HL-60 (cell line): ENCODE measurements around the gene MAGEC1.

Experiments used
- DNase-seq, 2 experiments: peaks; one replicate each; pipeline ENCODE4 v3.0.0-alpha.2; 2010 to 2020; ENCODE audit warnings: low read depth in 1 of 2, low spot score in 1 of 2
- H3K27ac ChIP-seq: fragments of 250-450 bp; sonication (Bioruptor Pico); replicated peaks from 2 replicates; pipeline ENCODE4 v1.5.1; 2020; ENCODE audit warnings: mild to moderate bottlenecking, moderate library complexity
- H3K27me3 ChIP-seq: fragments of 250-450 bp; sonication (Bioruptor Pico); 2 replicates; pipeline ENCODE4 v1.5.1; 2021; ENCODE audit warnings: mild to moderate bottlenecking, moderate library complexity; ENCODE audit not compliant: insufficient read depth, poor library complexity, severe bottlenecking
- H3K4me3 ChIP-seq: replicated peaks from 2 replicates; pipeline ENCODE4 v1.5.1; 2011; ENCODE audit warnings: mild to moderate bottlenecking, control low read depth, low read length; ENCODE audit not compliant: insufficient read depth
- GABPA ChIP-seq: IDR thresholded peaks from 2 replicates; pipeline ENCODE4 v1.6.1; 2012; ENCODE audit warnings: low read depth
- POLR2AphosphoS5 ChIP-seq: IDR thresholded peaks from 2 replicates; pipeline ENCODE4 v1.6.1; 2012; ENCODE audit warnings: low read depth
- SPI1 ChIP-seq: IDR thresholded peaks from 2 replicates; pipeline ENCODE4 v1.6.1; 2012; ENCODE audit warnings: low read depth, mild to moderate bottlenecking, borderline replicate concordance
- TF ChIP-seq, protein P1 (sequence below): IDR thresholded peaks from 2 replicates; pipeline ENCODE4 v1.6.1; 2012; ENCODE audit warnings: low read depth; ENCODE audit not compliant: insufficient replicate concordance
- TF ChIP-seq, protein P2 (sequence below): IDR thresholded peaks from one replicate; pipeline ENCODE4 v1.5.1; 2011; ENCODE audit warnings: low read length, control low read depth, inconsistent platforms; ENCODE audit not compliant: insufficient read depth

Gene MAGEC1

DNA sequence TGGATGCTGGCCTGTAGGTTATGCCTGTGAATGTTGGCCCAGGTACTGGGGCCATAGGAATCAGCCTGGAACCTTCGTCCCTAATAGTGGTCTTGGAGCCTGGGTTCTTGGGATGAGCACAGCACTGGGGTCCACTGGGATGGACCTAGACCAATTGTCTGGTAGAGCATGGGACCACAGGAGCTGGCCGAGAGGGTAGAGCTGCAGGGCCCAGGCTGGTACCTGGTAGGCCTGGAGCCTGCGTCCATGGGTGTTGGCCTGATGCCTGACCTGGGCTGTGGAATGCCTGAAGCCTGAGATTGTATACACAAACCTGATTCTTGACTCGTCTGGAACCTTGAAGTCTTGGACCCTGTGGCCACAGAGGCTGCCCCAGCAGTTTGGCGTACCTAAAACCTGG, 48.9 kb downstream of the MAGEC1 start:
- no peak for TF ChIP-seq GABPA
- TF ChIP-seq, protein P1, sequence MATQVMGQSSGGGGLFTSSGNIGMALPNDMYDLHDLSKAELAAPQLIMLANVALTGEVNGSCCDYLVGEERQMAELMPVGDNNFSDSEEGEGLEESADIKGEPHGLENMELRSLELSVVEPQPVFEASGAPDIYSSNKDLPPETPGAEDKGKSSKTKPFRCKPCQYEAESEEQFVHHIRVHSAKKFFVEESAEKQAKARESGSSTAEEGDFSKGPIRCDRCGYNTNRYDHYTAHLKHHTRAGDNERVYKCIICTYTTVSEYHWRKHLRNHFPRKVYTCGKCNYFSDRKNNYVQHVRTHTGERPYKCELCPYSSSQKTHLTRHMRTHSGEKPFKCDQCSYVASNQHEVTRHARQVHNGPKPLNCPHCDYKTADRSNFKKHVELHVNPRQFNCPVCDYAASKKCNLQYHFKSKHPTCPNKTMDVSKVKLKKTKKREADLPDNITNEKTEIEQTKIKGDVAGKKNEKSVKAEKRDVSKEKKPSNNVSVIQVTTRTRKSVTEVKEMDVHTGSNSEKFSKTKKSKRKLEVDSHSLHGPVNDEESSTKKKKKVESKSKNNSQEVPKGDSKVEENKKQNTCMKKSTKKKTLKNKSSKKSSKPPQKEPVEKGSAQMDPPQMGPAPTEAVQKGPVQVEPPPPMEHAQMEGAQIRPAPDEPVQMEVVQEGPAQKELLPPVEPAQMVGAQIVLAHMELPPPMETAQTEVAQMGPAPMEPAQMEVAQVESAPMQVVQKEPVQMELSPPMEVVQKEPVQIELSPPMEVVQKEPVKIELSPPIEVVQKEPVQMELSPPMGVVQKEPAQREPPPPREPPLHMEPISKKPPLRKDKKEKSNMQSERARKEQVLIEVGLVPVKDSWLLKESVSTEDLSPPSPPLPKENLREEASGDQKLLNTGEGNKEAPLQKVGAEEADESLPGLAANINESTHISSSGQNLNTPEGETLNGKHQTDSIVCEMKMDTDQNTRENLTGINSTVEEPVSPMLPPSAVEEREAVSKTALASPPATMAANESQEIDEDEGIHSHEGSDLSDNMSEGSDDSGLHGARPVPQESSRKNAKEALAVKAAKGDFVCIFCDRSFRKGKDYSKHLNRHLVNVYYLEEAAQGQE, result no peak
- TF ChIP-seq, protein P2, sequence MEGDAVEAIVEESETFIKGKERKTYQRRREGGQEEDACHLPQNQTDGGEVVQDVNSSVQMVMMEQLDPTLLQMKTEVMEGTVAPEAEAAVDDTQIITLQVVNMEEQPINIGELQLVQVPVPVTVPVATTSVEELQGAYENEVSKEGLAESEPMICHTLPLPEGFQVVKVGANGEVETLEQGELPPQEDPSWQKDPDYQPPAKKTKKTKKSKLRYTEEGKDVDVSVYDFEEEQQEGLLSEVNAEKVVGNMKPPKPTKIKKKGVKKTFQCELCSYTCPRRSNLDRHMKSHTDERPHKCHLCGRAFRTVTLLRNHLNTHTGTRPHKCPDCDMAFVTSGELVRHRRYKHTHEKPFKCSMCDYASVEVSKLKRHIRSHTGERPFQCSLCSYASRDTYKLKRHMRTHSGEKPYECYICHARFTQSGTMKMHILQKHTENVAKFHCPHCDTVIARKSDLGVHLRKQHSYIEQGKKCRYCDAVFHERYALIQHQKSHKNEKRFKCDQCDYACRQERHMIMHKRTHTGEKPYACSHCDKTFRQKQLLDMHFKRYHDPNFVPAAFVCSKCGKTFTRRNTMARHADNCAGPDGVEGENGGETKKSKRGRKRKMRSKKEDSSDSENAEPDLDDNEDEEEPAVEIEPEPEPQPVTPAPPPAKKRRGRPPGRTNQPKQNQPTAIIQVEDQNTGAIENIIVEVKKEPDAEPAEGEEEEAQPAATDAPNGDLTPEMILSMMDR, result no peak
- Histone ChIP-seq H3K4me3 (no peak overlapping the region), H3K27me3 (no peaks in the 10 kb centered on the region), H3K27ac (no peak overlapping the region)
- no peak for DNase-seq

DNA sequence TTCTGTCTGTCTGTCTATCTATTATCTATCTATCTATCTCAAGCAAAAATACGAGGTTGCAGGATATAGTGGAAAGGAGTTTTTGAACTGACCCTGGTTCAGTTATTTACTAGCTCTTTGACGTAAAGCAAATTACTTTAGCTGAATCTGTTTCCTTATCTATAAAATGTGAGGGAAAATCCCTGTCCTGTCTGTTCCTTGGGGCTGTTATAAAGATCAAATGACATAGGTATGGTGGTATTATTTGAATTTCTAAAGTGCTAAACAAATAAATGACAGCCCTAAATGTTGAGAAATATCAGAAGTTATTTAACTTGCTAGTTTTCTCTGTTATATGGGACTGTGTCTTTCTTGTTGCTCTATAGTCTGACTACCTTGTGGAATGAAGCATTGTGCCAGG, 55.0 kb downstream of the MAGEC1 start:
- H3K27ac ChIP-seq, result no peak overlapping the region
- DNase-seq, result no peak
- H3K4me3 ChIP-seq, result no peak overlapping the region
- H3K27me3 ChIP-seq, result no peaks in the 10 kb centered on the region
- TF ChIP-seq, protein P2, result no peak
- TF ChIP-seq POLR2AphosphoS5, result no peak
- no peak for TF ChIP-seq GABPA
- TF ChIP-seq SPI1, result no peak
- TF ChIP-seq, protein P1, result no peak
